ENCODE data around the gene RP9.
A peak's percentile ranks its signal among the peaks of the same experiment; 100 is the strongest.
"Not testable (repeated sequence)": the region's sequence is repeated elsewhere in the genome, so short reads cannot be mapped to it uniquely, and the experiment has no call there.

Gene RP9

GRCh38 chr7:33100770-33101169, 8.4 kb downstream of the RP9 start:
- DNase-seq, result no peak

- no peak for DNase-seq
These were observed 9.9 kb downstream of the RP9 start for GRCh38 chr7:33099154-33099940.

- not testable (repeated sequence) for DNase-seq
These were observed 14.4 kb downstream of the RP9 start for GRCh38 chr7:33094745-33095275.

- DNase-seq, result no peak
These were observed 15.9 kb downstream of the RP9 start for GRCh38 chr7:33093266-33093665.

- no peak for DNase-seq
These were observed 17.5 kb downstream of the RP9 start for GRCh38 chr7:33091641-33092191.

GRCh38 chr7:33091111-33091531, 18.1 kb downstream of the RP9 start:
- no peak for DNase-seq

- DNase-seq, result no peak
These were observed 20.1 kb downstream of the RP9 start for GRCh38 chr7:33089142-33089541.

- no peak for DNase-seq
These were observed 21.3 kb downstream of the RP9 start for GRCh38 chr7:33087858-33088257.

GRCh38 chr7:33087356-33087755, 21.8 kb downstream of the RP9 start:
- DNase-seq, result no peak

- no peak for DNase-seq
These were observed 29.2 kb downstream of the RP9 start for GRCh38 chr7:33079763-33080690.

GRCh38 chr7:33079096-33079495, 30.1 kb downstream of the RP9 start:
- DNase-seq, result no peak

- no peak for DNase-seq
These were observed 32.5 kb downstream of the RP9 start for GRCh38 chr7:33076737-33077136.

- no peak for DNase-seq
These were observed 33.2 kb downstream of the RP9 start for GRCh38 chr7:33075818-33076518.

- DNase-seq, result no peak
These were observed 36.0 kb downstream of the RP9 start for GRCh38 chr7:33073243-33073642.

- DNase-seq, result no peak
These were observed 36.7 kb downstream of the RP9 start for GRCh38 chr7:33072471-33072870.

GRCh38 chr7:33070831-33071230, 38.4 kb downstream of the RP9 start:
- DNase-seq, result no peak

GRCh38 chr7:33070277-33070676, 38.9 kb downstream of the RP9 start:
- DNase-seq, result no peak

- no peak for DNase-seq
These were observed 41.3 kb downstream of the RP9 start for GRCh38 chr7:33067921-33068320.

- no peak for DNase-seq
These were observed 42.4 kb downstream of the RP9 start for GRCh38 chr7:33066771-33067170.

- DNase-seq, result no peak
These were observed 43.2 kb downstream of the RP9 start for GRCh38 chr7:33065981-33066380.

- DNase-seq, result peak; percentile 93
These were observed 46.3 kb downstream of the RP9 start for GRCh38 chr7:33062782-33063443.
